Body of pancreas (tissue), 4 donors: ENCODE measurements around the gene LCN10.

Source experiments
- CTCF ChIP-seq, 7 experiments: fragments of 450-650 bp in 4 of 7; fragments of 200-600 bp in 3 of 7; sonication (generic) in 3 of 7; IDR thresholded peaks; one replicate each; pipeline ENCODE4 v1.5.1; 2016 to 2019; ENCODE audit warnings: antibody characterized with exemption in 7 of 7
- POLR2A ChIP-seq, 3 donors: fragments of 450-650 bp; IDR thresholded peaks; one replicate each; pipeline ENCODE4 v1.6.1; 2016; ENCODE audit warnings: antibody characterized with exemption in 3 of 3, mild to moderate bottlenecking in 2 of 3

GRCh38 chr9:136756836-136757235, 14.1 kb upstream of the LCN10 start:
- TF ChIP-seq CTCF (IDR thresholded peaks at IDR 0.05) (no peak), POLR2A (IDR thresholded peaks at IDR 0.05) (no peak)
